ENCODE results near the gene GNA14. TPM values are rescaled to one million over a fixed set of nuclear protein-coding genes. Genes with fewer than 3 reads are reported as not detected.

GNA14 gene
- total RNA-seq, 1 experiment from 2014 or later, result 1.2 TPM

- Histone ChIP-seq H3K9me2 (replicated peaks; ENCODE audit: low read length) (no peaks in the 10 kb centered on the region), H4K20me1 (ENCODE audit: low read length) (no peaks in the 10 kb centered on the region), H2AFZ (ENCODE audit: low read length) (no peak overlapping the region), H3K27me3 (ENCODE audit: low read length) (no peaks in the 10 kb centered on the region), H3K4me2 (ENCODE audit: low read length) (no peak overlapping the region), H3K9me3 (ENCODE audit: low read length) (no peaks in the 10 kb centered on the region), H3K27ac (ENCODE audit: low read length) (no peak overlapping the region), H3K79me2 (ENCODE audit: low read length) (no peaks in the 10 kb centered on the region), H3F3A (ENCODE audit: low read length, unreplicated experiment) (peaks cover 4% of the 10 kb centered on the region), H3K9ac (ENCODE audit: low read length) (no peak overlapping the region), H3K4me3 (ENCODE audit: low read length) (no peak overlapping the region), H3K4me1 (ENCODE audit: insufficient read depth, low read length) (peaks cover 9% of the 10 kb centered on the region), H3K36me3 (ENCODE audit: low read depth, low read length) (no peaks in the 10 kb centered on the region)
- BruUV-seq (replicated peaks), result no TSS peak
- intact Hi-C loops (cut with micrococcal nuclease), result no loop called here
- POLR2A ChIA-PET (ENCODE audit: unreplicated experiment), result no interaction called here
- DNase-seq (no peak), ATAC-seq (no peak)
- CTCF ChIA-PET, result no interaction called here
- TF ChIP-seq EZH2 (IDR thresholded peaks at IDR 0.05; ENCODE audit: low read length, unreplicated experiment), result no peak
- TF ChIP-seq CTCF (conservative IDR thresholded peaks at IDR 0.05; ENCODE audit: low read depth, low read length), result no peak
- TF ChIP-seq EZH2phosphoT487 (IDR thresholded peaks at IDR 0.05; ENCODE audit: borderline replicate concordance, low read length), result no peak
Measured at GRCh38 chr9:77582961-77583576, 65.1 kb downstream of the GNA14 start.

GRCh38 chr9:77582525-77582924 is 65.6 kb downstream of the GNA14 start:
- Histone ChIP-seq H3K9ac (ENCODE audit: low read length) (no peak overlapping the region), H3K9me2 (replicated peaks; ENCODE audit: low read length) (no peaks in the 10 kb centered on the region), H3K27me3 (ENCODE audit: low read length) (no peaks in the 10 kb centered on the region), H3K9me3 (ENCODE audit: low read length) (no peaks in the 10 kb centered on the region), H3K79me2 (ENCODE audit: low read length) (no peaks in the 10 kb centered on the region), H3K4me1 (ENCODE audit: insufficient read depth, low read length) (peaks cover 3% of the 10 kb centered on the region), H2AFZ (ENCODE audit: low read length) (no peak overlapping the region), H4K20me1 (ENCODE audit: low read length) (no peaks in the 10 kb centered on the region), H3K36me3 (ENCODE audit: low read depth, low read length) (no peaks in the 10 kb centered on the region), H3K27ac (ENCODE audit: low read length) (no peak overlapping the region), H3F3A (ENCODE audit: low read length, unreplicated experiment) (no peaks in the 10 kb centered on the region), H3K4me3 (ENCODE audit: low read length) (no peak overlapping the region), H3K4me2 (ENCODE audit: low read length) (no peak overlapping the region)
- TF ChIP-seq EZH2 (IDR thresholded peaks at IDR 0.05; ENCODE audit: low read length, unreplicated experiment), result no peak
- no peak for TF ChIP-seq EZH2phosphoT487 (IDR thresholded peaks at IDR 0.05; ENCODE audit: borderline replicate concordance, low read length)
- no peak for TF ChIP-seq CTCF (conservative IDR thresholded peaks at IDR 0.05; ENCODE audit: low read depth, low read length)
- intact Hi-C loops (cut with micrococcal nuclease), result no loop called here
- DNase-seq (no peak), ATAC-seq (no peak)
- POLR2A ChIA-PET (ENCODE audit: unreplicated experiment), result no interaction called here
- no TSS peak for BruUV-seq (replicated peaks)
- CTCF ChIA-PET, result no interaction called here

- no peaks in the 10 kb centered on the region for H4K20me1 ChIP-seq (ENCODE audit: low read length)
- no peaks in the 10 kb centered on the region for H3K27me3 ChIP-seq (ENCODE audit: low read length)
- no peak overlapping the region for H2AFZ ChIP-seq (ENCODE audit: low read length)
- no peak overlapping the region for H3K4me2 ChIP-seq (ENCODE audit: low read length)
- H3K9me2 ChIP-seq (replicated peaks; ENCODE audit: low read length), result no peaks in the 10 kb centered on the region
- H3K9ac ChIP-seq (ENCODE audit: low read length), result no peak overlapping the region
- ATAC-seq, result no peak
- no peak overlapping the region for H3K4me3 ChIP-seq (ENCODE audit: low read length)
- CTCF ChIA-PET, result no interaction called here
- no peaks in the 10 kb centered on the region for H3K79me2 ChIP-seq (ENCODE audit: low read length)
- no peaks in the 10 kb centered on the region for H3K36me3 ChIP-seq (ENCODE audit: low read depth, low read length)
- no peaks in the 10 kb centered on the region for H3K4me1 ChIP-seq (ENCODE audit: insufficient read depth, low read length)
- intact Hi-C loops (cut with micrococcal nuclease), result no loop called here
- DNase-seq, result peak; percentile 32
- no peaks in the 10 kb centered on the region for H3K9me3 ChIP-seq (ENCODE audit: low read length)
- POLR2A ChIA-PET (ENCODE audit: unreplicated experiment), result no interaction called here
- no peaks in the 10 kb centered on the region for H3F3A ChIP-seq (ENCODE audit: low read length, unreplicated experiment)
- BruUV-seq (replicated peaks), result no TSS peak
- H3K27ac ChIP-seq (ENCODE audit: low read length), result no peak overlapping the region
- TF ChIP-seq CTCF (conservative IDR thresholded peaks at IDR 0.05; ENCODE audit: low read depth, low read length) (no peak), EZH2phosphoT487 (IDR thresholded peaks at IDR 0.05; ENCODE audit: borderline replicate concordance, low read length) (no peak), EZH2 (IDR thresholded peaks at IDR 0.05; ENCODE audit: low read length, unreplicated experiment) (no peak)
Measured at GRCh38 chr9:77575785-77576184, 72.3 kb downstream of the GNA14 start.

All from PC-3 (cell line).